GM23248 (cell line): Measurements from ENCODE around the gene PCSK9.

Experiments used
- EZH2 ChIP-seq: fragments of 200-600 bp; sonication (generic); IDR thresholded peaks from 2 replicates; pipeline ENCODE4 v1.6.1; 2018; ENCODE audit warnings: antibody characterized with exemption, mild to moderate bottlenecking; ENCODE audit not compliant: insufficient read depth, poor library complexity, severe bottlenecking
- EZH2phosphoT487 ChIP-seq: fragments of 200-600 bp; sonication (generic); IDR thresholded peaks from 2 replicates; pipeline ENCODE4 v1.6.1; 2018; ENCODE audit warnings: antibody characterized with exemption, moderate library complexity, mild to moderate bottlenecking, low read depth; ENCODE audit not compliant: insufficient read depth

- no peak for TF ChIP-seq EZH2phosphoT487
- TF ChIP-seq EZH2 = no peak
Measured at GRCh38 chr1:55073187-55073916, 34.0 kb downstream of the PCSK9 start.
